Thyroid gland (tissue), 4 donors: Measurements from ENCODE around the gene ZNF385B. TPM values are rescaled to one million over a fixed set of nuclear protein-coding genes. Genes with fewer than 3 reads are reported as not detected.

Experiments used
- DNase-seq, 2 donors: peaks; one replicate each; pipeline ENCODE4 v3.0.0-alpha.2; 2019
- H3K27ac ChIP-seq, 3 donors: fragments of 200-600 bp; sonication (generic); 1 replicate in 2 of 3; 2 replicates in 1 of 3; pipeline ENCODE4 v1.5.1; 2016 to 2019; ENCODE audit warnings: mild to moderate bottlenecking in 1 of 3, moderate library complexity in 1 of 3
- H3K27me3 ChIP-seq: fragments of 200-600 bp; sonication (generic); one replicate; pipeline ENCODE4 v1.5.1; 2019
- H3K36me3 ChIP-seq, 2 donors: fragments of 200-600 bp; sonication (generic); one replicate each; pipeline ENCODE4 v1.5.1; 2016 to 2019
- H3K4me1 ChIP-seq, 2 donors: fragments of 200-600 bp; sonication (generic); one replicate each; pipeline ENCODE4 v1.5.1; 2017 to 2019
- H3K4me3 ChIP-seq, 3 donors: fragments of 200-600 bp; sonication (generic); replicated peaks in 1 of 3; 1 replicate in 2 of 3; 2 replicates in 1 of 3; pipeline ENCODE4 v1.5.1; 2016; ENCODE audit warnings: mild to moderate bottlenecking in 1 of 3
- H3K9me3 ChIP-seq: fragments of 200-600 bp; sonication (generic); one replicate; pipeline ENCODE4 v1.5.1; 2017
- CTCF ChIP-seq, 6 experiments: fragments of 200-600 bp in 3 of 6; fragments of 450-650 bp in 3 of 6; sonication (generic) in 3 of 6; IDR thresholded peaks; one replicate each; pipeline ENCODE4 v1.5.1; 2016 to 2019; ENCODE audit warnings: antibody characterized with exemption in 6 of 6, mild to moderate bottlenecking in 2 of 6, inconsistent platforms in 1 of 6, moderate library complexity in 1 of 6
- POLR2A ChIP-seq, 2 donors: fragments of 450-650 bp; IDR thresholded peaks; one replicate each; pipeline ENCODE4 v1.6.1; 2017; ENCODE audit warnings: antibody characterized with exemption in 2 of 2, mild to moderate bottlenecking in 2 of 2, moderate library complexity in 1 of 2
- WGBS, 2 donors: methylation state at CpG; one replicate each; pipeline ENCODE4 v1.1.5; 2017; 5-methylcytosine and 5-hydroxymethylcytosine counted together
- intact Hi-C: fragments of 100-400 bp; cut with DNase I; formaldehyde crosslinking; loops from one replicate; pipeline ENCODE4 v1.15.1; 2023
- total RNA-seq, 4 donors: library from RNA; depleted of rRNA; stranded (reverse); fragments of >200 nt; gene quantifications; one replicate each; pipeline ENCODE4 v1.2.3, GENCODE V29; 2016

The ZNF385B gene
- total RNA-seq, 4 donors from 2014 or later, result 1.3 to 2.8 (median 1.8) TPM

- Histone ChIP-seq H3K4me3 (no peak overlapping the region), H3K27ac (no peak overlapping the region), H3K4me1 (no peaks in the 10 kb centered on the region), H3K36me3 (no peaks in the 10 kb centered on the region), H3K9me3 (no peaks in the 10 kb centered on the region), H3K27me3 (no peaks in the 10 kb centered on the region)
- DNase-seq, result no peak
- WGBS, 2 donors, result 90 to 93% methylated on average over 4 of the region's 4 CpGs
- intact Hi-C loops, result no loop called here
- no peak for TF ChIP-seq CTCF (IDR thresholded peaks at IDR 0.05)
- TF ChIP-seq POLR2A (IDR thresholded peaks at IDR 0.05), result no peak
These were observed 51.8 kb downstream of the ZNF385B start for GRCh38 chr2:179809606-179810005.

GRCh38 chr2:179805001-179805400, 56.4 kb downstream of the ZNF385B start:
- Histone ChIP-seq H3K4me1 (no peaks in the 10 kb centered on the region), H3K27ac (no peak overlapping the region), H3K27me3 (no peaks in the 10 kb centered on the region), H3K4me3 (no peak overlapping the region), H3K9me3 (no peaks in the 10 kb centered on the region), H3K36me3 (no peaks in the 10 kb centered on the region)
- TF ChIP-seq POLR2A (IDR thresholded peaks at IDR 0.05), result no peak
- TF ChIP-seq CTCF (IDR thresholded peaks at IDR 0.05), result no peak
- DNase-seq, result no peak
- intact Hi-C loops, result no loop called here
- 88 to 93% methylated on average over 3 of the region's 3 CpGs for WGBS, 2 donors

DNA sequence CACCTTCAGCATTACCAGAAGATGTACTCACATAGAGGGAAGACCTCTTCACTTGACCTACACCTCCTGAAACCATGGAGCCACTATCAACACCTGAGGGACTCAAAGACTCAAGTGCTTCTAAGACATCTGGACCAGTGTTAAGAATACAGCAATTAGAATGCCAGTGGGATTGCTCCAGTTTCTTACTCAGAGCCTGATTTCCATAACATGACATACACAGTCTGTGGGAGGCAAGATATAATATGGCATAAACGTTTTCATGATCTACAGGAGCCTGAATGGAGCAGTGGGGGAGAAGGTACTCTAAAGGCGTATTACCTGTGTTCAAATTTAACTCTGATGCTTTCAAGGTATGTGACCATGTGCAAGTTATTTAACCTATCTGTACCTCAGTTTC, 57.2 kb downstream of the ZNF385B start:
- no peak overlapping the region for H3K4me3 ChIP-seq
- H3K27ac ChIP-seq, result no peak overlapping the region
- TF ChIP-seq CTCF (IDR thresholded peaks at IDR 0.05) (no peak), POLR2A (IDR thresholded peaks at IDR 0.05) (no peak)
- H3K27me3 ChIP-seq, result no peaks in the 10 kb centered on the region
- H3K4me1 ChIP-seq, result no peaks in the 10 kb centered on the region
- 61 to 80% methylated on average over 2 of the region's 2 CpGs for WGBS, 2 donors
- no peaks in the 10 kb centered on the region for H3K36me3 ChIP-seq
- no peaks in the 10 kb centered on the region for H3K9me3 ChIP-seq
- no peak for DNase-seq
- intact Hi-C loops, result no loop called here

DNA sequence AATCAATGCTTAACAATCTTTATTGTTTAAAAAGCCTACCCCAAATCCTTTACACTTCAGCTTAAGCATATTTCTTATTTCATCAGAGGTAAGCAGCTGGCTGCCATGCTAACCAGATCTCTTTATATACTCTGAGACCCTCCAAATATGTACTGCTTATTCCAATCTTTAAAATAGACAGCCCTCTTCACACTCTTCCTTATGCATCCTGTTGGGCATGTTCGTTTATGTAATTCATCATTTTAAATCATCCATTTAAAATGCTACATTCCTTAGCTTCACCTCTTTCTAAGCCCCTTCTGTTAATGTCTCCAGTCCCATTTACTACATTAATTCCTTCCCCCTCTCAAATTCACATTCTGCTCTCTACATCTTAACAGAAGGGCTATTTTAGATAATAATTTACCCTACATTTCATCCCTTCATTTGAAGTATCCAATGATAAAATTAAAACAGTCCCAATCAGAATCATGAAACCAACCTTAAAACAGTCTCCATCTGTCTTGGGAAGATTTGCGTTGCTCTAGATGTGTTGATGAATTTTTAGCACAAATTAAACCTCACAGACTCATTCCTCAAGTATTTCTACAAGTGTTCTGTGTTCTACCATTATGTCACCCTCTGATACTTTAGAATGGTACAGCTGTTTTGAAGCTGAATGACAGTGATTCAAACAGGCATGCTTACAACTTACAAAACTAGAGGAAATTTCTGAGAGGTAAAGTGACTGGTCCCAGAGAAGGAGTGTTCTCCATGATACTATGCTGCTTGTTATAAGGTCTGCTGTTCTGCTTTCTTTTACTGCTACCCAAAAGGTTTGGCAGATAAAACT, 59.1 kb downstream of the ZNF385B start:
- 73 to 74% methylated on average over 2 of the region's 2 CpGs for whole genome bisulfite sequencing, 2 donors
- no peak for DNase-seq
- Histone ChIP-seq H3K9me3 (no peaks in the 10 kb centered on the region), H3K27me3 (no peaks in the 10 kb centered on the region), H3K4me1 (no peaks in the 10 kb centered on the region), H3K27ac (no peak overlapping the region), H3K4me3 (no peak overlapping the region), H3K36me3 (no peaks in the 10 kb centered on the region)
- intact Hi-C loops, result no loop called here
- TF ChIP-seq CTCF (IDR thresholded peaks at IDR 0.05) (no peak), POLR2A (IDR thresholded peaks at IDR 0.05) (no peak)

DNA sequence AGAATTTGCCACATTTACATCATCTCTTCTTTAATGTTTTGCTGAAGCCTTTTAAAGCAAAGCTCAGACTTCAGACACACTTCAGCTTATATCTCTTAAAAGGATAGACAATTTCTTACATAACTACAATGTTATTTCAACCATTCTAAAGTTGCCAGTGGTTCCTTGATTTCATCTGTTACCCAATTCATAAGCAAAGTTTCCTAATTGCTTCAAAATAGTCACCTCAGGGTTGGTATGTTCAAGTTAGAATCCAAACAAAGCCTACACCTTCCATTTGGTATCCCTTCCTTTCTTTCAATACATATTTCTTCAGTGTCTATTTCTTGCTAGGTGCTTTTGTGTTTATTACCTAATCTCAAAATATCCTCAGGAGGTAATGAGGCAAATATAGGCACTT, 60.6 kb downstream of the ZNF385B start:
- H3K4me3 ChIP-seq, result no peak overlapping the region
- H3K36me3 ChIP-seq, result no peaks in the 10 kb centered on the region
- intact Hi-C loops, result no loop called here
- no peak overlapping the region for H3K27ac ChIP-seq
- TF ChIP-seq CTCF (IDR thresholded peaks at IDR 0.05) (no peak), POLR2A (IDR thresholded peaks at IDR 0.05) (no peak)
- DNase-seq, result no peak
- no peaks in the 10 kb centered on the region for H3K9me3 ChIP-seq
- H3K27me3 ChIP-seq, result no peaks in the 10 kb centered on the region
- no peaks in the 10 kb centered on the region for H3K4me1 ChIP-seq
